H1 (cell line): ENCODE data around the gene SCGB3A1. TPM values are rescaled to one million over a fixed set of nuclear protein-coding genes. Genes with fewer than 3 reads are reported as not detected.
A peak's percentile ranks its signal among the peaks of the same experiment; 100 is the strongest.

Experiments
- CTCF ChIA-PET: fragments of 300-600 bp; sonication (Branson Sonifier 250); formaldehyde crosslinking; loops from one replicate; lab custom pipeline; 2021; ENCODE audit not compliant: partially characterized antibody; lab: Charles Lee
- POLR2A ChIA-PET: fragments of 300-600 bp; sonication (Branson Sonifier 250); formaldehyde crosslinking; loops from one replicate; lab custom pipeline; 2021; ENCODE audit warnings: inconsistent platforms; ENCODE audit not compliant: partially characterized antibody; lab: Charles Lee
- DNase-seq, 2 experiments: peaks; one replicate each; pipeline versions ENCODE4 v3.0.0 to v3.0.0-alpha.2; 2010 to 2022; ENCODE audit warnings: low spot score in 2 of 2, low read depth in 1 of 2, mixed read lengths in 1 of 2
- FAIRE-seq: peaks from 2 replicates; lab custom pipeline; 2011; peaks lifted over from hg19 to GRCh38; lab: Jason Lieb, UNC
- H2AFZ ChIP-seq: 2 replicates; pipeline ENCODE4 v1.8.1; 2012; ENCODE audit warnings: low read length, inconsistent platforms
- H2AK5ac ChIP-seq: 2 replicates; pipeline ENCODE4 v1.6.1; 2013; ENCODE audit warnings: low read depth, low read length
- H2BK120ac ChIP-seq: replicated peaks from 2 replicates; pipeline ENCODE3; 2013; ENCODE audit warnings: low read depth, low read length, inconsistent platforms
- H2BK12ac ChIP-seq: 2 replicates; pipeline ENCODE4 v1.6.1; 2013; ENCODE audit warnings: low read depth, low read length
- H2BK15ac ChIP-seq: 2 replicates; pipeline ENCODE4 v1.6.1; 2013; ENCODE audit warnings: low read length
- H2BK20ac ChIP-seq: 2 replicates; pipeline ENCODE4 v1.6.1; 2013; ENCODE audit warnings: low read length
- H2BK5ac ChIP-seq: 2 replicates; pipeline ENCODE4 v1.6.1; 2013; ENCODE audit warnings: low read depth, low read length
- H3K14ac ChIP-seq: 2 replicates; pipeline ENCODE4 v1.6.1; 2013; ENCODE audit warnings: inconsistent platforms; ENCODE audit not compliant: insufficient read length
- H3K18ac ChIP-seq: 2 replicates; pipeline ENCODE4 v1.6.1; 2013; ENCODE audit warnings: low read length; ENCODE audit errors: extremely low read depth
- H3K23ac ChIP-seq: 2 replicates; pipeline ENCODE4 v1.6.1; 2013; ENCODE audit warnings: inconsistent platforms; ENCODE audit not compliant: insufficient read length
- H3K23me2 ChIP-seq: 2 replicates; pipeline ENCODE4 v1.6.1; 2013; ENCODE audit warnings: low read depth, low read length
- H3K27ac ChIP-seq: 2 replicates; pipeline ENCODE4 v1.6.1; 2011; ENCODE audit warnings: low read depth, low read length, inconsistent platforms
- H3K27me3 ChIP-seq, 4 experiments: replicated peaks in 1 of 4; 1 replicate in 1 of 4; 2 replicates in 3 of 4; pipeline versions ENCODE4 v1.6.1 to v1.8.1; 2011 to 2013; ENCODE audit warnings: low read length in 3 of 4, mild to moderate bottlenecking in 3 of 4, inconsistent platforms in 2 of 4, mixed read lengths in 2 of 4, moderate library complexity in 1 of 4; ENCODE audit not compliant: control insufficient read depth in 3 of 4, insufficient read depth in 3 of 4; ENCODE audit errors: extremely low read depth in 1 of 4
- H3K36me3 ChIP-seq, 4 experiments: 2 replicates each; pipeline versions ENCODE4 v1.6.1 to v1.8.1; 2011 to 2013; ENCODE audit warnings: mild to moderate bottlenecking in 4 of 4, low read length in 3 of 4, moderate library complexity in 2 of 4, control low read depth in 1 of 4, inconsistent platforms in 1 of 4; ENCODE audit not compliant: insufficient read depth in 4 of 4, control insufficient read depth in 2 of 4
- H3K4ac ChIP-seq: replicated peaks from 2 replicates; pipeline ENCODE3; 2013; ENCODE audit warnings: low read length, low read depth, mixed read lengths, inconsistent platforms; ENCODE audit not compliant: insufficient read length
- H3K4me1 ChIP-seq, 4 experiments: replicated peaks in 1 of 4; 1 replicate in 1 of 4; 2 replicates in 3 of 4; pipeline versions ENCODE4 v1.6.1 to v1.8.1; 2011 to 2013; ENCODE audit warnings: low read length in 3 of 4, inconsistent platforms in 2 of 4, mixed read lengths in 1 of 4; ENCODE audit not compliant: insufficient read depth in 4 of 4, control insufficient read depth in 3 of 4
- H3K4me2 ChIP-seq, 2 experiments: 2 replicates each; pipeline versions ENCODE4 v1.6.1 to v1.8.1; 2011 to 2013; ENCODE audit warnings: low read depth in 2 of 2, low read length in 2 of 2, control low read depth in 1 of 2, inconsistent platforms in 1 of 2, mild to moderate bottlenecking in 1 of 2; ENCODE audit not compliant: insufficient read depth in 1 of 2
- H3K4me3 ChIP-seq, 4 experiments: fragments of 200-600, 300-600 bp in 1 of 4; sonication (generic), shearing (Covaris generic), sonication (Bioruptor Twin) in 1 of 4; 2 replicates each; pipeline versions ENCODE4 v1.5.1 to v1.8.1; 2011 to 2016; ENCODE audit warnings: low read length in 4 of 4, low read depth in 3 of 4, control low read depth in 2 of 4, inconsistent platforms in 2 of 4, mild to moderate bottlenecking in 2 of 4, mixed read lengths in 1 of 4, moderate library complexity in 1 of 4; ENCODE audit not compliant: insufficient read depth in 2 of 4; ENCODE audit errors: extremely low read depth in 1 of 4
- H3K56ac ChIP-seq: replicated peaks from 2 replicates; pipeline ENCODE3; 2013; ENCODE audit warnings: low read depth, mild to moderate bottlenecking, mixed read lengths, low read length, inconsistent platforms; ENCODE audit not compliant: insufficient read length
- H3K79me1 ChIP-seq: 2 replicates; pipeline ENCODE4 v1.6.1; 2013; ENCODE audit warnings: low read depth, low read length, control low read depth
- H3K79me2 ChIP-seq, 2 experiments: 2 replicates each; pipeline versions ENCODE4 v1.6.1 to v1.8.1; 2012 to 2013; ENCODE audit warnings: low read length in 2 of 2, mild to moderate bottlenecking in 2 of 2, inconsistent platforms in 1 of 2; ENCODE audit not compliant: insufficient read depth in 2 of 2, control insufficient read depth in 1 of 2
- H3K9ac ChIP-seq, 4 experiments: replicated peaks in 1 of 4; 1 replicate in 1 of 4; 2 replicates in 3 of 4; pipeline versions ENCODE4 v1.6.1 to v1.8.1; 2011 to 2013; ENCODE audit warnings: low read depth in 3 of 4, low read length in 3 of 4, control low read depth in 2 of 4, mild to moderate bottlenecking in 2 of 4, moderate library complexity in 2 of 4, inconsistent platforms in 1 of 4; ENCODE audit errors: extremely low read depth in 1 of 4
- H3K9me3 ChIP-seq, 2 experiments: 2 replicates each; pipeline versions ENCODE4 v1.6.1 to v1.8.1; 2012 to 2013; ENCODE audit warnings: mild to moderate bottlenecking in 2 of 2, moderate library complexity in 2 of 2, control low read depth in 1 of 2, inconsistent platforms in 1 of 2, low read depth in 1 of 2, low read length in 1 of 2, mixed read lengths in 1 of 2; ENCODE audit not compliant: insufficient read depth in 2 of 2
- H4K20me1 ChIP-seq, 2 experiments: replicated peaks in 1 of 2; 2 replicates each; pipeline versions ENCODE3 to v1.8.1; 2011 to 2013; ENCODE audit warnings: inconsistent platforms in 2 of 2, low read length in 2 of 2, mild to moderate bottlenecking in 1 of 2; ENCODE audit not compliant: insufficient read depth in 2 of 2, control insufficient read depth in 1 of 2
- H4K5ac ChIP-seq: 2 replicates; pipeline ENCODE4 v1.6.1; 2013; ENCODE audit warnings: low read length, low read depth, mixed read lengths, inconsistent platforms; ENCODE audit not compliant: insufficient read length
- H4K8ac ChIP-seq: 2 replicates; pipeline ENCODE4 v1.8.0; 2013; ENCODE audit warnings: mild to moderate bottlenecking, moderate library complexity, low read length, inconsistent platforms; ENCODE audit not compliant: insufficient read depth; ENCODE audit errors: extremely low read depth
- H4K91ac ChIP-seq: replicated peaks from 2 replicates; pipeline ENCODE3; 2013; ENCODE audit warnings: low read length, mixed read lengths, inconsistent platforms; ENCODE audit not compliant: insufficient read length
- BACH1 ChIP-seq: IDR thresholded peaks from 2 replicates; pipeline ENCODE4 v1.6.1; 2012; ENCODE audit warnings: low read length, improper control_type of control experiment
- BCL11A ChIP-seq, 2 experiments: IDR thresholded peaks; one replicate each; pipeline ENCODE4 v1.6.1; 2011; ENCODE audit warnings: low read depth in 2 of 2, low read length in 2 of 2, mild to moderate bottlenecking in 2 of 2
- CBX5 ChIP-seq: fragments of 300-800, 300-1000 bp; sonication (generic); IDR thresholded peaks from 2 replicates; pipeline ENCODE4 v1.7.1; 2016; ENCODE audit warnings: antibody characterized with exemption, low read length, low read depth
- CBX8 ChIP-seq: fragments of 300-800, 300-1000 bp; sonication (generic); IDR thresholded peaks from 2 replicates; pipeline ENCODE4 v1.7.1; 2016; ENCODE audit warnings: low read depth, low read length, borderline replicate concordance
- HDAC6 ChIP-seq: IDR thresholded peaks from one replicate; pipeline ENCODE4 v1.7.1; 2012; ENCODE audit warnings: low read depth, mild to moderate bottlenecking, inconsistent platforms, low read length, moderate library complexity
- MAFK ChIP-seq: IDR thresholded peaks from 2 replicates; pipeline ENCODE4 v1.6.1; 2012; ENCODE audit warnings: low read depth, mild to moderate bottlenecking, improper control_type of control experiment, low read length
- NRF1 ChIP-seq: IDR thresholded peaks from 2 replicates; pipeline ENCODE4 v1.6.1; 2011; ENCODE audit warnings: mild to moderate bottlenecking, low read depth, low read length, improper control_type of control experiment
- RBBP5 ChIP-seq: IDR thresholded peaks from 2 replicates; pipeline ENCODE4 v1.7.1; 2012; ENCODE audit warnings: low read depth, mild to moderate bottlenecking, inconsistent platforms, low read length, moderate library complexity, borderline replicate concordance
- RXRA ChIP-seq: IDR thresholded peaks from 2 replicates; pipeline ENCODE4 v1.6.1; 2011; ENCODE audit warnings: low read depth, mild to moderate bottlenecking, low read length, moderate library complexity; ENCODE audit not compliant: insufficient read depth
- SIN3A ChIP-seq, 2 experiments: IDR thresholded peaks in 1 of 2; conservative IDR thresholded peaks in 1 of 2; 2 replicates each; pipeline ENCODE4 v1.6.1; 2011 to 2012; ENCODE audit warnings: low read length in 2 of 2, improper control_type of control experiment in 1 of 2, low read depth in 1 of 2, mild to moderate bottlenecking in 1 of 2
- SIRT6 ChIP-seq: IDR thresholded peaks from one replicate; pipeline ENCODE4 v1.7.1; 2012; ENCODE audit warnings: low read length, inconsistent platforms
- SIX5 ChIP-seq: IDR thresholded peaks from 2 replicates; pipeline ENCODE4 v1.6.1; 2011; ENCODE audit warnings: mild to moderate bottlenecking, low read depth, low read length
- SP1 ChIP-seq: IDR thresholded peaks from 2 replicates; pipeline ENCODE4 v1.6.1; 2011; ENCODE audit warnings: low read depth, low read length
- TEAD4 ChIP-seq: IDR thresholded peaks from 2 replicates; pipeline ENCODE4 v1.6.1; 2012; ENCODE audit warnings: low read depth, low read length, inconsistent platforms, mixed read lengths
- ZNF274 ChIP-seq: IDR thresholded peaks from 2 replicates; pipeline ENCODE4 v1.7.0; 2012; ENCODE audit warnings: low read length, borderline replicate concordance; ENCODE audit errors: extremely low read depth
- WGBS, 2 experiments: shearing (Covaris generic) in 1 of 2; methylation state at CpG; one replicate each; pipeline versions ENCODE4 v1.1.6 to v1.1.7; 2013 to 2015; ENCODE audit warnings: low lambda C conversion rate in 2 of 2, mixed read lengths in 2 of 2, inconsistent platforms in 1 of 2, low coverage in 1 of 2, missing lambda C conversion rate in 1 of 2; ENCODE audit not compliant: insufficient replicate concordance in 2 of 2, insufficient coverage in 1 of 2, insufficient read length in 1 of 2; ENCODE audit errors: extremely low coverage in 1 of 2, missing lambda C conversion rate in 1 of 2; 5-methylcytosine and 5-hydroxymethylcytosine counted together
- polyA plus RNA-seq, 7 experiments: library from polyadenylated mRNA; depleted of rRNA in 3 of 7; stranded (reverse) in 5 of 7; unstranded in 2 of 7; fragments of >200 nt in 5 of 7; fragments of 200-250 nt in 2 of 7; gene quantifications; 1 replicate in 5 of 7; 2 replicates in 1 of 7; 4 replicates in 1 of 7; pipeline versions ENCODE4 v1.2.1 to v1.2.3, GENCODE V29; 2011 to 2013; ENCODE audit warnings: missing spikeins in 2 of 7, mixed read lengths in 2 of 7
- total RNA-seq: library from RNA; stranded (reverse); fragmentation: NEBNext Ultra II Directional; extraction: Animal tissue kit (Norgen Biotek cat#: 25700); gene quantifications from 2 replicates; pipeline ENCODE4 v1.2.1, GENCODE V29; 2021

SCGB3A1 gene
- total and polyA plus RNA-seq, 2 of the 8 experiments (the other 6 are each of a cell fraction or from before 2014, with no cell fraction given): 0.20 TPM; not detected in 1

- Histone ChIP-seq H3K9me3 (no peaks in the 10 kb centered on the region), H3K56ac (no peak overlapping the region), H4K20me1 (peaks cover 0 to 2% of the 10 kb centered on the region in 2 experiments), H3K14ac (no peak overlapping the region), H3K4ac (no peak overlapping the region), H4K8ac (peak overlapping the region; percentile 14), H3K27me3 (peaks cover 0 to 2% (median under 1%) of the 10 kb centered on the region in 4 experiments; a peak in 4 of 7 replicates), H2BK20ac (no peak overlapping the region), H3K36me3 (no peaks in the 10 kb centered on the region), H3K18ac (no peak overlapping the region), H4K5ac (no peak overlapping the region), H3K4me1 (no peaks in the 10 kb centered on the region; a peak in 1 of 7 replicates), H3K79me2 (no peaks in the 10 kb centered on the region), H3K27ac (no peak overlapping the region), H2BK5ac (no peak overlapping the region), H2AFZ (no peak overlapping the region), H4K91ac (no peak overlapping the region), H2BK120ac (no peak overlapping the region), H3K79me1 (no peaks in the 10 kb centered on the region), H3K23ac (no peak overlapping the region), H2BK12ac (no peak overlapping the region), H3K9ac (no peak overlapping the region), H2BK15ac (no peak overlapping the region), H3K4me2 (no peak overlapping the region), H2AK5ac (no peak overlapping the region), H3K4me3 (no peak overlapping the region), H3K23me2 (peaks cover 6% of the 10 kb centered on the region; the same call in 1 of the 2 replicates)
- FAIRE-seq (no peak), DNase-seq (no peak)
- CTCF ChIA-PET: interaction anchor here (0.6 to 2.0 kb wide), 6 partner anchors 8 to 305 kb away, joined by 3 to 7 read pairs (median 4); no protein-coding TSS in a partner anchor
- POLR2A ChIA-PET: no interaction called here
- 89% methylated on average over 9 of the region's 9 CpGs; no CpG with 5 or more reads in 1 of the 2 experiments for WGBS, 2 experiments
- no peak for TF ChIP-seq SIRT6
- no peak for TF ChIP-seq MAFK
- TF ChIP-seq SP1: no peak
- TF ChIP-seq SIX5: no peak
- TF ChIP-seq ZNF274: no peak
- no peak for TF ChIP-seq CBX8
- TF ChIP-seq TEAD4: no peak
- TF ChIP-seq CBX5: no peak
- no peak for TF ChIP-seq NRF1
- TF ChIP-seq BACH1: no peak
- TF ChIP-seq HDAC6: no peak
- TF ChIP-seq SIN3A (conservative IDR thresholded peaks at IDR 0.05 in 1 of 2, IDR thresholded peaks at IDR 0.05 in 1 of 2; ENCODE audit: low read depth in 1 of 2, low read length in 2 of 2): no peak
- TF ChIP-seq RBBP5: no peak
- no peak for TF ChIP-seq BCL11A (IDR thresholded peaks at IDR 0.05; ENCODE audit: low read depth in 2 of 2, low read length in 2 of 2)
- TF ChIP-seq RXRA: no peak
These were observed 7.0 kb upstream of the SCGB3A1 start for GRCh38 chr5:180598316-180598701.
